ENCODE measurements around the gene NEGR1.

- no peak for TF ChIP-seq CTCF (IDR thresholded peaks at IDR 0.05)
- TF ChIP-seq, protein P1, sequence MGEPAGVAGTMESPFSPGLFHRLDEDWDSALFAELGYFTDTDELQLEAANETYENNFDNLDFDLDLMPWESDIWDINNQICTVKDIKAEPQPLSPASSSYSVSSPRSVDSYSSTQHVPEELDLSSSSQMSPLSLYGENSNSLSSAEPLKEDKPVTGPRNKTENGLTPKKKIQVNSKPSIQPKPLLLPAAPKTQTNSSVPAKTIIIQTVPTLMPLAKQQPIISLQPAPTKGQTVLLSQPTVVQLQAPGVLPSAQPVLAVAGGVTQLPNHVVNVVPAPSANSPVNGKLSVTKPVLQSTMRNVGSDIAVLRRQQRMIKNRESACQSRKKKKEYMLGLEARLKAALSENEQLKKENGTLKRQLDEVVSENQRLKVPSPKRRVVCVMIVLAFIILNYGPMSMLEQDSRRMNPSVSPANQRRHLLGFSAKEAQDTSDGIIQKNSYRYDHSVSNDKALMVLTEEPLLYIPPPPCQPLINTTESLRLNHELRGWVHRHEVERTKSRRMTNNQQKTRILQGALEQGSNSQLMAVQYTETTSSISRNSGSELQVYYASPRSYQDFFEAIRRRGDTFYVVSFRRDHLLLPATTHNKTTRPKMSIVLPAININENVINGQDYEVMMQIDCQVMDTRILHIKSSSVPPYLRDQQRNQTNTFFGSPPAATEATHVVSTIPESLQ (CRISPR knock-in tag; IDR thresholded peaks at IDR 0.05): no peak
- TF ChIP-seq ELF4 (CRISPR knock-in tag; IDR thresholded peaks at IDR 0.05; ENCODE audit: low read depth): no peak
- no peak for TF ChIP-seq TCF7 (CRISPR knock-in tag; IDR thresholded peaks at IDR 0.05; ENCODE audit: low read depth)
- no peak for TF ChIP-seq SMAD3 (CRISPR knock-in tag; IDR thresholded peaks at IDR 0.05; ENCODE audit: borderline replicate concordance)
- TF ChIP-seq, protein P2, sequence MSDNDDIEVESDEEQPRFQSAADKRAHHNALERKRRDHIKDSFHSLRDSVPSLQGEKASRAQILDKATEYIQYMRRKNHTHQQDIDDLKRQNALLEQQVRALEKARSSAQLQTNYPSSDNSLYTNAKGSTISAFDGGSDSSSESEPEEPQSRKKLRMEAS (CRISPR knock-in tag; IDR thresholded peaks at IDR 0.05): no peak
- TF ChIP-seq EMX1 (CRISPR knock-in tag; IDR thresholded peaks at IDR 0.05): no peak
Observed at GRCh38 chr1:71980556-71980955, 301.8 kb downstream of the NEGR1 start.
